Mesodermal cell (in vitro differentiated cells): Measurements from ENCODE around the gene CLK2. TPM values are rescaled to one million over a fixed set of nuclear protein-coding genes. Genes with fewer than 3 reads are reported as not detected.

Experiments used
- H3K27ac ChIP-seq: 2 replicates; pipeline ENCODE4 v1.7.0; 2013; ENCODE audit warnings: mild to moderate bottlenecking, low read depth, low read length, moderate library complexity; ENCODE audit not compliant: severe bottlenecking
- H3K36me3 ChIP-seq: 2 replicates; pipeline ENCODE4 v1.7.1; 2013; ENCODE audit warnings: mild to moderate bottlenecking, low read length, moderate library complexity; ENCODE audit not compliant: control insufficient read depth, insufficient read depth
- H3K4me1 ChIP-seq: one replicate; pipeline ENCODE4 v1.7.1; 2013; ENCODE audit warnings: mild to moderate bottlenecking, low read length; ENCODE audit not compliant: insufficient read depth, control insufficient read depth, poor library complexity, severe bottlenecking
- H3K4me3 ChIP-seq: 2 replicates; pipeline ENCODE4 v1.7.0; 2013; ENCODE audit warnings: low read length, control low read depth, mild to moderate bottlenecking; ENCODE audit not compliant: insufficient read depth, poor library complexity, severe bottlenecking; ENCODE audit errors: extremely low read depth
- H3K9me3 ChIP-seq: 2 replicates; pipeline ENCODE4 v1.7.1; 2013; ENCODE audit warnings: mild to moderate bottlenecking, low read length, moderate library complexity; ENCODE audit not compliant: control insufficient read depth
- WGBS, 2 experiments: methylation state at CpG; one replicate each; pipeline ENCODE4 v1.1.5; 2013; ENCODE audit warnings: missing lambda C conversion rate in 2 of 2; ENCODE audit not compliant: insufficient coverage in 2 of 2; 5-methylcytosine and 5-hydroxymethylcytosine counted together
- polyA plus RNA-seq, 2 experiments: library from polyadenylated mRNA; stranded (reverse); fragments of 50-300 nt; gene quantifications; one replicate each; pipeline ENCODE4 v1.2.3, GENCODE V29; 2013

Gene CLK2
- 59.9 TPM for polyA plus RNA-seq (2013, experiment 1 of 2)
- polyA plus RNA-seq (2013, experiment 2 of 2): 59.1 TPM

- peaks cover 10% of the 10 kb centered on the region for H3K4me1 ChIP-seq
- H3K27ac ChIP-seq: peak within 1 kb of the TSS; percentile 88
- 23 to 26% methylated on average over 40 to 49 of the region's 61 CpGs for WGBS, 2 experiments
- H3K9me3 ChIP-seq: no peaks in the 10 kb centered on the region
- peak within 1 kb of the TSS; percentile 85 for H3K4me3 ChIP-seq
- H3K36me3 ChIP-seq: peaks cover 38% of the 10 kb centered on the region
Measured at GRCh38 chr1:155273343-155274245, at the start of gene CLK2. Gene CLK2, minus strand, starts transcription at chr1:155273504. Its CDS starts 2,527 bp downstream, at chr1:155270977.

- Histone ChIP-seq H3K9me3 (no peaks in the 10 kb centered on the region), H3K4me3 (peak overlapping the region; percentile 73), H3K27ac (peak overlapping the region; percentile 88), H3K4me1 (peaks cover 40% of the 10 kb centered on the region), H3K36me3 (peaks cover 55% of the 10 kb centered on the region)
- WGBS, 2 experiments: 3 to 7% methylated on average over 18 to 25 of the region's 28 CpGs
Measured at GRCh38 chr1:155322571-155322952, 49.3 kb upstream of the CLK2 start.

GRCh38 chr1:155321639-155322503 is 48.6 kb upstream of the CLK2 start:
- Histone ChIP-seq H3K27ac (peak overlapping the region; percentile 88), H3K36me3 (peaks cover 54% of the 10 kb centered on the region), H3K4me1 (peaks cover 40% of the 10 kb centered on the region), H3K4me3 (peak overlapping the region; percentile 73), H3K9me3 (no peaks in the 10 kb centered on the region)
- 56 to 63% methylated on average over 18 to 25 of the region's 27 CpGs for WGBS, 2 experiments

- WGBS, 2 experiments: 50% methylated on average over 33 to 46 of the region's 51 CpGs
- H3K36me3 ChIP-seq: peaks cover 54% of the 10 kb centered on the region
- H3K27ac ChIP-seq: peak within 1 kb of the TSS; percentile 16
- H3K4me1 ChIP-seq: peaks cover 39% of the 10 kb centered on the region
- no peaks in the 10 kb centered on the region for H3K9me3 ChIP-seq
- H3K4me3 ChIP-seq: peak within 1 kb of the TSS; percentile 11
Measured at GRCh38 chr1:155320661-155321617, 47.6 kb upstream of the CLK2 start, which contains the start of gene RUSC1. Gene RUSC1, plus strand, starts transcription at chr1:155320894. Its CDS starts 880 bp downstream, at chr1:155321774.

GRCh38 chr1:155320252-155320651 is 46.9 kb upstream of the CLK2 start:
- Histone ChIP-seq H3K27ac (peak overlapping the region; percentile 2), H3K4me1 (peaks cover 32% of the 10 kb centered on the region), H3K36me3 (peaks cover 51% of the 10 kb centered on the region), H3K4me3 (peak overlapping the region; percentile 11), H3K9me3 (no peaks in the 10 kb centered on the region)
- WGBS, 2 experiments: 89 to 94% methylated on average over 9 to 11 of the region's 11 CpGs

GRCh38 chr1:155319536-155319935 is 46.2 kb upstream of the CLK2 start:
- Histone ChIP-seq H3K4me1 (peaks cover 31% of the 10 kb centered on the region), H3K36me3 (peaks cover 57% of the 10 kb centered on the region), H3K4me3 (no peak overlapping the region), H3K9me3 (no peaks in the 10 kb centered on the region), H3K27ac (peak overlapping the region; percentile 2)
- WGBS, 2 experiments: 94 to 100% methylated on average over 1 to 3 of the region's 5 CpGs

- Histone ChIP-seq H3K27ac (no peak overlapping the region), H3K36me3 (peaks cover 72% of the 10 kb centered on the region), H3K4me3 (no peak overlapping the region), H3K9me3 (no peaks in the 10 kb centered on the region), H3K4me1 (peaks cover 31% of the 10 kb centered on the region)
- WGBS, 2 experiments: 97 to 100% methylated on average over 7 to 9 of the region's 9 CpGs
Measured at GRCh38 chr1:155318082-155318481, 44.8 kb upstream of the CLK2 start.

GRCh38 chr1:155316922-155317321 is 43.6 kb upstream of the CLK2 start:
- Histone ChIP-seq H3K9me3 (no peaks in the 10 kb centered on the region), H3K27ac (no peak overlapping the region), H3K36me3 (peaks cover 83% of the 10 kb centered on the region), H3K4me3 (no peak overlapping the region), H3K4me1 (peaks cover 31% of the 10 kb centered on the region)
- WGBS, 2 experiments: 88 to 96% methylated on average over 2 to 3 of the region's 3 CpGs

GRCh38 chr1:155313261-155313660 is 40.0 kb upstream of the CLK2 start:
- WGBS, 2 experiments: 95 to 97% methylated on average over 7 to 8 of the region's 8 CpGs
- Histone ChIP-seq H3K9me3 (no peaks in the 10 kb centered on the region), H3K4me3 (no peak overlapping the region), H3K4me1 (peaks cover 15% of the 10 kb centered on the region), H3K27ac (no peak overlapping the region), H3K36me3 (peaks cover 83% of the 10 kb centered on the region)
